ENCODE measurements around the gene SF3A1. TPM values are rescaled to one million over a fixed set of nuclear protein-coding genes. Genes with fewer than 3 reads are reported as not detected.

Gene SF3A1
- total and polyA plus RNA-seq, 4 donors = 25.2 to 140 (median 94.5) TPM

DNA sequence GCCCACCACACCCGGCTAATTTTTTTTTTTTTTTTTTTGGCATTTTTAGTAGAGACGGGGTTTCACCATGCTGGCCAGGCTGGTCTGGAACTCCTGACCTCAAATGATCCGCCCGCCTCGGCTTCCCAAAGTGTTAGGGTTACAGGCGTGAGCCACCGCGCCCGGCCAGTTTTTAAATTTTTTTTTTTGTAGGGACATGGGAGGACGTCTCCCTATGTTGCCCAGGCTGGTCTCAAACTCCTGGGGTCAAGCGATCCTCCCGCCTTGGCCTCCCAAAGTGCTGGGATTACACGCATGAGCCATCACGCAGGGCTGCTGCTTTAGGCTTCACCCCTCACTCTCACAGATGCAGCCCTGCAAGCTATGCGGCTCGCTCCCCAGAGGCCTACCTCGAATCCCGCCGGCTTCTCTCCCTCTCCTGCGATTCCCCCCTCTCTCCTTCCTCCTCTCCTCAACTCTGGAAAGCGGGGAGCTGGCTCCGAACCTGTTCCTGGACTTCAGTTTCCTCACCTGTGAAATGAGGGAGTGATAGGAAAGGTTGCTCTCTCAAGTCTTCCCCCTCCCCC, 1.0 kb upstream of the SF3A1 start:
- no peak for DNase-seq (ENCODE audit: low read depth in 4 of 6, low spot score in 6 of 6)
- H3K27ac ChIP-seq (ENCODE audit: low read depth, low read length) = no peak overlapping the region
- no peaks in the 10 kb centered on the region for H3K9me3 ChIP-seq (ENCODE audit: control insufficient read depth, insufficient read depth, low read length)
- peaks cover 20% of the 10 kb centered on the region for H3K36me3 ChIP-seq (ENCODE audit: control insufficient read depth, insufficient read depth, low read length)
- no peak overlapping the region for H3K4me3 ChIP-seq (ENCODE audit: low read depth, low read length)
- no peaks in the 10 kb centered on the region for H3K27me3 ChIP-seq (ENCODE audit: control insufficient read depth, insufficient read depth, low read length)
- H3K4me1 ChIP-seq (ENCODE audit: control insufficient read depth, insufficient read depth, low read length) = peaks cover 26% of the 10 kb centered on the region
- WGBS (ENCODE audit: insufficient coverage) = 42% methylated on average over 8 of the region's 22 CpGs

DNA sequence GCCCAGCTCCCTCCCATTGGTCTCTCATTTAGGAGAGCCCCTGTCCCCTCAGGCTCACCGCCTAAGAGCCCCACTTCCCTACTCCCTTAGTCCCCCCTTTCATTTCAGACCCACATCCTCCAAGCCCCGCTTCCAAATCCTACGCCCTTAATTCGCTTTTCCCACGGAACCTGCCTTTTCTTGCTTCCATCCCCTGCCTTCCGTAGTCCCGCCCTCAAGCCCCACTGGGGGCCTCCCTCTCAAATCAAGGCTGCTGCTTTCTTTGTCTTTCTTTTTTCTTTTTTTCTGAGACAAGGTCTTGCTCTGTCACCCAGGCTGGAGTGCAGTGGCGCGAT, 509 bp upstream of the SF3A1 start:
- Histone ChIP-seq H3K4me1 (ENCODE audit: control insufficient read depth, insufficient read depth, low read length) (peaks cover 26% of the 10 kb centered on the region), H3K27ac (ENCODE audit: low read depth, low read length) (no peak overlapping the region), H3K27me3 (ENCODE audit: control insufficient read depth, insufficient read depth, low read length) (no peaks in the 10 kb centered on the region), H3K4me3 (ENCODE audit: low read depth, low read length) (peak overlapping the region; percentile 91), H3K36me3 (ENCODE audit: control insufficient read depth, insufficient read depth, low read length) (peaks cover 20% of the 10 kb centered on the region), H3K9me3 (ENCODE audit: control insufficient read depth, insufficient read depth, low read length) (no peaks in the 10 kb centered on the region)
- no peak for DNase-seq (ENCODE audit: low read depth in 4 of 6, low spot score in 6 of 6)
- 2% methylated on average over 9 of the region's 9 CpGs for WGBS (ENCODE audit: insufficient coverage)

DNA sequence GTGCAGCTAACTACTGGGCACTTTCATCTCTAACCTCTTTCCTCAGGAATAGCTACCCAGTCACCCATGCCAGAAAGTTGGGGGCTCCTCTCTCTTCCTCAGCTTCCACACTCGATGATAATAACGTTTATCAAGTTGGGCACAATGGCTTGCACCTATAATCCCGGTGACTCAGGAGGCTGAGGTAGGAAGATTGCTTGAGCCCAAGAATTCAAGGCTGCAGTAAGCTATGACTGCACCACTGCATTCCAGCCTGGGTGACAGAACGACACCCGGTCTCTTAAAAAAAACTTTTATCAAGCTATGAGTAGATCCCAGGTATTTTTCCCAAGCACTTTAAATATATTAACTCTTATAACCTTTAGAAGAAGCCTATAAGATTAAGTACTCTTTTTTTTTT, 2.0 kb downstream of the SF3A1 start:
- WGBS (ENCODE audit: insufficient coverage) = 100% methylated on average over 1 of the region's 5 CpGs
- no peak for DNase-seq (ENCODE audit: low read depth in 4 of 6, low spot score in 6 of 6)
- Histone ChIP-seq H3K27me3 (ENCODE audit: control insufficient read depth, insufficient read depth, low read length) (no peaks in the 10 kb centered on the region), H3K27ac (ENCODE audit: low read depth, low read length) (no peak overlapping the region), H3K4me3 (ENCODE audit: low read depth, low read length) (no peak overlapping the region), H3K4me1 (ENCODE audit: control insufficient read depth, insufficient read depth, low read length) (peaks cover 26% of the 10 kb centered on the region), H3K36me3 (ENCODE audit: control insufficient read depth, insufficient read depth, low read length) (peaks cover 33% of the 10 kb centered on the region), H3K9me3 (ENCODE audit: control insufficient read depth, insufficient read depth, low read length) (no peaks in the 10 kb centered on the region)

DNA sequence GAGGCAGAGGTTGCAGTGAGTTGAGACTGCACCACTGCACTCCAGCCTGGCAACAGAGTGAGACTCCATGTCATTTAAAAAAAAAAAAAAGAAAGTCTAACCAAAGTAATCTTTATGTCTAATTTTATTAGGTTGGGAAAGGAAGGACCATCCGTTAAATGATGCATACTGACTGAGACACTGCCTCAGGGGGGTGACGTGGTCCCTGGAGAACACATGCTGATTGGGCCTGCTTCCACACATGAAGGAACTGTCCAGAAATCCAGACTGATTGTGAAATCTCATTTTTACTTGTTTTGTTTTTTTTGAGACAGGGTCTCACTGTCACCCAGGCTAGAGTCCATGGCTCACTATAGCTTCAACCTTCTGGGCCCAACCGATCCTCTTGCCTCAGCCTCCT, 5.5 kb downstream of the SF3A1 start:
- no peaks in the 10 kb centered on the region for H3K27me3 ChIP-seq (ENCODE audit: control insufficient read depth, insufficient read depth, low read length)
- H3K4me3 ChIP-seq (ENCODE audit: low read depth, low read length) = no peak overlapping the region
- no peak for DNase-seq (ENCODE audit: low read depth in 4 of 6, low spot score in 6 of 6)
- peaks cover 15% of the 10 kb centered on the region for H3K4me1 ChIP-seq (ENCODE audit: control insufficient read depth, insufficient read depth, low read length)
- peaks cover 57% of the 10 kb centered on the region for H3K36me3 ChIP-seq (ENCODE audit: control insufficient read depth, insufficient read depth, low read length)
- 100% methylated on average over 3 of the region's 3 CpGs for WGBS (ENCODE audit: insufficient coverage)
- no peak overlapping the region for H3K27ac ChIP-seq (ENCODE audit: low read depth, low read length)
- H3K9me3 ChIP-seq (ENCODE audit: control insufficient read depth, insufficient read depth, low read length) = no peaks in the 10 kb centered on the region

DNA sequence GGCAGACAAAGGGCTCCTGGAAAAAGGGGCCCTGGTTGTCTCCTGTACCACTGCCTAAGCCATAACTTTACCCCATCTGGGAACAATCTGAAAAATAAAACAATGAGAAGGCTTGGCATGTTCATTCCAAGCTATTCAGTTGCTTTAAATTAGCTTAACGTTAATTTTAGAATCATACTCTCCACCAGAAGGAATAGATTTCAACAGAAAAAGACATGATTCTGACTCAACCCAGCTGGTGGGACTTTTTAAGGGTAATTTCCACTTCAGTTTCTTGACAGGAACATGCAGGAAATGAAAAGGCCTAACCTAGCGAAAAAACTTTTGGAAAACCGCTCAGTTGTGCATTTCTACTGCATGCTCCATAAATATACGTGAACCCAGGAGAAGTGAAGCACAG, 7.9 kb downstream of the SF3A1 start:
- no peak overlapping the region for H3K4me3 ChIP-seq (ENCODE audit: low read depth, low read length)
- no peaks in the 10 kb centered on the region for H3K9me3 ChIP-seq (ENCODE audit: control insufficient read depth, insufficient read depth, low read length)
- peaks cover 70% of the 10 kb centered on the region for H3K36me3 ChIP-seq (ENCODE audit: control insufficient read depth, insufficient read depth, low read length)
- 98% methylated on average over 4 of the region's 4 CpGs for WGBS (ENCODE audit: insufficient coverage)
- no peak overlapping the region for H3K27ac ChIP-seq (ENCODE audit: low read depth, low read length)
- no peaks in the 10 kb centered on the region for H3K4me1 ChIP-seq (ENCODE audit: control insufficient read depth, insufficient read depth, low read length)
- H3K27me3 ChIP-seq (ENCODE audit: control insufficient read depth, insufficient read depth, low read length) = no peaks in the 10 kb centered on the region
- no peak for DNase-seq (ENCODE audit: low read depth in 4 of 6, low spot score in 6 of 6)

DNA sequence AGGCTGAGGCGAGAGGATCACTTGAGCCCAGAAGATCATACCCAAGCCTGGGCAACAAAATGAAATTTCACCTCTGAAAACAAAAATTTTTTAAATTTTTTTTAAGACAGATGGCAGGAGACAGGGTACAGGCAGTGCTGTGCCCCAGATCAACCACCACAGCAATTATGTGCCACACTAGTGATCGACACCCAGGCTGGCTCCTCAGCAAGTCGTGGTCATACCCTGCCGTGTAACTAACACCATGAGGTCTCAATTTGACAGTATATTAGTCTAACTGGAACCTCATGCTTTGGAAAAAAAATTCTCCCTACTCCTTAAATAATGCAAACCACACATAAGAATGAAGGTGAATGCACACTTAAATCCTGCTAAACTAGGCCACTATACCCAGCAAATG, 8.3 kb downstream of the SF3A1 start:
- Histone ChIP-seq H3K4me1 (ENCODE audit: control insufficient read depth, insufficient read depth, low read length) (no peaks in the 10 kb centered on the region), H3K27me3 (ENCODE audit: control insufficient read depth, insufficient read depth, low read length) (no peaks in the 10 kb centered on the region), H3K4me3 (ENCODE audit: low read depth, low read length) (no peak overlapping the region), H3K27ac (ENCODE audit: low read depth, low read length) (no peak overlapping the region), H3K36me3 (ENCODE audit: control insufficient read depth, insufficient read depth, low read length) (peaks cover 71% of the 10 kb centered on the region), H3K9me3 (ENCODE audit: control insufficient read depth, insufficient read depth, low read length) (no peaks in the 10 kb centered on the region)
- DNase-seq (ENCODE audit: low read depth in 4 of 6, low spot score in 6 of 6) = no peak
- 100% methylated on average over 2 of the region's 4 CpGs for WGBS (ENCODE audit: insufficient coverage)

DNA sequence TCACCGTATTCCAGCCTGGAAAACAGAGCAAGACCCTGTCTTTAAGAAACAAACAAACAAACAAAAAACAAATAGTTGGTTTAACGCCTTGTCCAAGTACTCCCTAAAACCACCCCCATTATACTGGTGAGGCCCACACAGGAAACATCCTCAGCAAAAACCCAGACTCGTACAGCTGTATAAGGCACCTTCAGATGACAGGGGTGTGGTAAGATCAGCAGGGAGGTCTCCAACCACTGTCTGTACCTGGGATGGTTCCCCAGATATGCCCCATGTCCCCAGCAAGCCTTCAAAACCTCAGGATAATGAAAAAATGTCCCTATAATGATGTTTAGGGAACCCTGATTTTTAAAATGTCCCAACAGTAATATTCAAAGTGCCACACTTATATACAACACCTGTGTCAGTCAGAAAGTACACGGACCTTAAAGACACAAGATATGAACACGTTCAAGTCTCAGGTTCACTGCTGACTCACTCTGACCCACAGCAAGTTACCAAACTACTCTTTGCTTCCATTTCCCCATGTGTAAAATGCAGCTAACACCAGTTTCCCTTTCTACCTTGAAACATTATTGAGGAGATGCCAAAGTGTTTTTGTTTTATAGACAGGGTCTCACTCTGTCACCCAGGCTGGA, 9.3 kb downstream of the SF3A1 start:
- Histone ChIP-seq H3K27me3 (ENCODE audit: control insufficient read depth, insufficient read depth, low read length) (no peaks in the 10 kb centered on the region), H3K4me1 (ENCODE audit: control insufficient read depth, insufficient read depth, low read length) (peaks cover 1% of the 10 kb centered on the region), H3K4me3 (ENCODE audit: low read depth, low read length) (no peak overlapping the region), H3K9me3 (ENCODE audit: control insufficient read depth, insufficient read depth, low read length) (no peaks in the 10 kb centered on the region), H3K27ac (ENCODE audit: low read depth, low read length) (no peak overlapping the region), H3K36me3 (ENCODE audit: control insufficient read depth, insufficient read depth, low read length) (peaks cover 72% of the 10 kb centered on the region)
- 72% methylated on average over 3 of the region's 5 CpGs for WGBS (ENCODE audit: insufficient coverage)
- no peak for DNase-seq (ENCODE audit: low read depth in 4 of 6, low spot score in 6 of 6)

DNA sequence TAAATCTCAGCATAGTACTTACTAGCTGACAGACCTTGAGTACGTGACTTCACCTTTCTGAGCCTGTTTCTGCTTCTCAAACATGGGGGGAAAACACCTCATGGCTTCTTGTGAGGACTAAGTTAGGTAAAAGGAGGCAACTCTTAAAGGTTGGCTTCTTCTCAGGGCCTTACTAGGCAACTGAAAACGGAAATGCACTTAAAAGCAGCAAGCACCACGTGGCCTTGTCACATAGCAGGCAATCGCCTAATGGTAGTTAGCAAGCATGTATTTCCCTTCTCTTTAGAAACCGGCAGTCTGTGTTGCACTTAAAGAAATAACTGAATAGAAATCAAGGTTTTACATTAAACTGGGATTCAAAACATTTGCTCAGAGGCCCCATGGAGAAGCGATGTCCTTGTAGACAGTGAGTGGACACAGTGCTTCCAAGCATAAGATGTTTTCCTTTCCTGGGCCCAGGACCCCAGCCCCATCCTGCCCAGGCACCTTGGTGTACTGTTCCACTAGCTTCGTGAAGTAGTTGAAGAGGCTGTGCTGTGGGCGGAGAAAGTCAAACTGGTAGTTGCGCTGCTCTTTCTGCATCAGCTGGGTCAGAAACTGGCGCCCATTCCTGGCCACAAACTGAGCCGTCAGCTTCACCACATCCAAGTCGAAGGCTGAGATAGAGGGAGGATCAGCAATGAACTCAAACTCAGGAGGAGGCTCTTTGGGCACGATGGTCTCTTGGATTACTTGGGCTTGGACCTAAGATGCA, 12.1 kb downstream of the SF3A1 start:
- DNase-seq (ENCODE audit: low read depth in 4 of 6, low spot score in 6 of 6) = no peak
- H3K27ac ChIP-seq (ENCODE audit: low read depth, low read length) = no peak overlapping the region
- H3K4me3 ChIP-seq (ENCODE audit: low read depth, low read length) = no peak overlapping the region
- H3K9me3 ChIP-seq (ENCODE audit: control insufficient read depth, insufficient read depth, low read length) = no peaks in the 10 kb centered on the region
- peaks cover 28% of the 10 kb centered on the region for H3K4me1 ChIP-seq (ENCODE audit: control insufficient read depth, insufficient read depth, low read length)
- peaks cover 78% of the 10 kb centered on the region for H3K36me3 ChIP-seq (ENCODE audit: control insufficient read depth, insufficient read depth, low read length)
- WGBS (ENCODE audit: insufficient coverage) = 96% methylated on average over 11 of the region's 13 CpGs
- no peaks in the 10 kb centered on the region for H3K27me3 ChIP-seq (ENCODE audit: control insufficient read depth, insufficient read depth, low read length)

DNA sequence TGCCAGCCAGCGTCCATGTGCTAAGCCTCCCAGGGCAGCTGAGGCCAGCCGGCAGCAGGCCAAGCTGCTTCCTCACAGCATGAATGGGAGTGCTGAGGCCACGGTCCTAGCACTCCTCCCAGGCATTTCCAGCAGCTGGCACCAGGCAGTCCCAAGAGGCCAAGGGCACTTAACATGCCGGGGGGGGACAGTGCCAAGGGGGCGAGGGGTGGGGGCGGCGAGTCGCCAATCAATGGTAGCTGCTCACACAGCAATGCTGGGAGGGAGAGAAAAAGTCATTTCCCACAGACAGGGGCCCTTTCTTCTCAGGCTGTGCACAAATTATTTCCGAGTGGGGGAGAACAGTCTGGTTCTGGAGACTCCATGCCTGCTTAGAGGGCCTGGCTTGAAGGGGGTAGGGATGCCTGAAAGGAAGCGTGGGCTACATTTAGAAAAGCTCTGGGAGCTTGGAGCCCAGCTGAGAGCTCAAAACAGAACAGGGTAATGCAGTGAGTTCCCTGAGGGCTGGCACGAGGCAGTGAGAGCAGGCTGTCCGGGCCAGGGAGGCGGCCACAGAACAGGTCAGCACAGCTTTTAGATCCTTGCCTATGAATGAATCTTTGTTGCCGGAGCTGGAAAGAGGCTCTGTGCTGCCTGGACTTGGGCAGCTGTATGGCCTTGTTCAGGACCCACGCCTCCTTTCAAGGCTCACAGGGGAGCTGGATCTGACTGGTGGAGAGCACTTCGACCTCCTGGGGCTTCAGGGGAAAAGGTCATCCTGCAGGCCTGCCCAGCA, 15.6 kb downstream of the SF3A1 start:
- Histone ChIP-seq H3K36me3 (ENCODE audit: control insufficient read depth, insufficient read depth, low read length) (peaks cover 88% of the 10 kb centered on the region), H3K27ac (ENCODE audit: low read depth, low read length) (peak overlapping the region; percentile 88), H3K4me3 (ENCODE audit: low read depth, low read length) (no peak overlapping the region), H3K9me3 (ENCODE audit: control insufficient read depth, insufficient read depth, low read length) (no peaks in the 10 kb centered on the region), H3K27me3 (ENCODE audit: control insufficient read depth, insufficient read depth, low read length) (no peaks in the 10 kb centered on the region), H3K4me1 (ENCODE audit: control insufficient read depth, insufficient read depth, low read length) (peaks cover 52% of the 10 kb centered on the region)
- peak in 5 of 6 donors; percentile 51 to 94 (median 69) for DNase-seq (ENCODE audit: low read depth in 4 of 6, low spot score in 6 of 6)
- WGBS (ENCODE audit: insufficient coverage) = 46% methylated on average over 15 of the region's 16 CpGs
